ENCODE data around the gene CEBPA.

The CEBPA gene

GRCh38 chr19:33289261-33289660, 13.1 kb downstream of the CEBPA start:
- no peak overlapping the region for H3K4me3 ChIP-seq (ENCODE audit: low read depth, low read length, poor library complexity, severe bottlenecking)
- H3K79me2 ChIP-seq (ENCODE audit: insufficient read depth, low read length): no peaks in the 10 kb centered on the region
- H3K9me3 ChIP-seq (ENCODE audit: low read length): no peaks in the 10 kb centered on the region
- H3K27me3 ChIP-seq (ENCODE audit: insufficient read depth, low read length): peaks cover 13% of the 10 kb centered on the region; the same call in 1 of the 2 replicates
- no peak overlapping the region for H3K9ac ChIP-seq (ENCODE audit: low read length)
- no peak overlapping the region for H3K4me2 ChIP-seq (ENCODE audit: low read length)
- no peak overlapping the region for H3K27ac ChIP-seq (ENCODE audit: low read depth, low read length, poor library complexity, severe bottlenecking)
- no peaks in the 10 kb centered on the region for H3F3A ChIP-seq (ENCODE audit: insufficient read depth, low read length)
- TF ChIP-seq CTCF (IDR thresholded peaks at IDR 0.05; ENCODE audit: low read length): no peak
- no peak for TF ChIP-seq EZH2 (IDR thresholded peaks at IDR 0.05; ENCODE audit: borderline replicate concordance, low read length)
- no peaks in the 10 kb centered on the region for H3K4me1 ChIP-seq (ENCODE audit: insufficient read depth, low read length, severe bottlenecking)
- H2AFZ ChIP-seq (ENCODE audit: low read length): no peak overlapping the region
- H4K20me1 ChIP-seq (ENCODE audit: insufficient read depth, low read length): no peaks in the 10 kb centered on the region
- no peaks in the 10 kb centered on the region for H3K36me3 ChIP-seq (ENCODE audit: insufficient read depth, low read length)
- H3K9me2 ChIP-seq (ENCODE audit: low read depth, low read length): no peaks in the 10 kb centered on the region

- H3K9me2 ChIP-seq (ENCODE audit: low read depth, low read length): no peaks in the 10 kb centered on the region
- no peaks in the 10 kb centered on the region for H3K9me3 ChIP-seq (ENCODE audit: low read length)
- H3K27me3 ChIP-seq (ENCODE audit: insufficient read depth, low read length): peaks cover 11% of the 10 kb centered on the region; the same call in 1 of the 2 replicates
- no peaks in the 10 kb centered on the region for H3K79me2 ChIP-seq (ENCODE audit: insufficient read depth, low read length)
- H4K20me1 ChIP-seq (ENCODE audit: insufficient read depth, low read length): no peaks in the 10 kb centered on the region
- no peak overlapping the region for H3K27ac ChIP-seq (ENCODE audit: low read depth, low read length, poor library complexity, severe bottlenecking)
- H3K4me1 ChIP-seq (ENCODE audit: insufficient read depth, low read length, severe bottlenecking): no peaks in the 10 kb centered on the region
- no peaks in the 10 kb centered on the region for H3K36me3 ChIP-seq (ENCODE audit: insufficient read depth, low read length)
- H3K9ac ChIP-seq (ENCODE audit: low read length): no peak overlapping the region
- no peak overlapping the region for H3K4me2 ChIP-seq (ENCODE audit: low read length)
- H3F3A ChIP-seq (ENCODE audit: insufficient read depth, low read length): no peaks in the 10 kb centered on the region
- H2AFZ ChIP-seq (ENCODE audit: low read length): no peak overlapping the region
- TF ChIP-seq EZH2 (IDR thresholded peaks at IDR 0.05; ENCODE audit: borderline replicate concordance, low read length) (no peak), CTCF (IDR thresholded peaks at IDR 0.05; ENCODE audit: low read length) (no peak)
- no peak overlapping the region for H3K4me3 ChIP-seq (ENCODE audit: low read depth, low read length, poor library complexity, severe bottlenecking)
Measured at GRCh38 chr19:33288666-33289065, 13.7 kb downstream of the CEBPA start.

GRCh38 chr19:33287927-33288326, 14.4 kb downstream of the CEBPA start:
- no peaks in the 10 kb centered on the region for H3K79me2 ChIP-seq (ENCODE audit: insufficient read depth, low read length)
- H3K4me3 ChIP-seq (ENCODE audit: low read depth, low read length, poor library complexity, severe bottlenecking): no peak overlapping the region
- H4K20me1 ChIP-seq (ENCODE audit: insufficient read depth, low read length): no peaks in the 10 kb centered on the region
- H3K27ac ChIP-seq (ENCODE audit: low read depth, low read length, poor library complexity, severe bottlenecking): no peak overlapping the region
- no peak overlapping the region for H3K9ac ChIP-seq (ENCODE audit: low read length)
- no peaks in the 10 kb centered on the region for H3K9me2 ChIP-seq (ENCODE audit: low read depth, low read length)
- no peak overlapping the region for H3K4me2 ChIP-seq (ENCODE audit: low read length)
- no peaks in the 10 kb centered on the region for H3K4me1 ChIP-seq (ENCODE audit: insufficient read depth, low read length, severe bottlenecking)
- TF ChIP-seq CTCF (IDR thresholded peaks at IDR 0.05; ENCODE audit: low read length) (no peak), EZH2 (IDR thresholded peaks at IDR 0.05; ENCODE audit: borderline replicate concordance, low read length) (no peak)
- H2AFZ ChIP-seq (ENCODE audit: low read length): no peak overlapping the region
- peaks cover 8% of the 10 kb centered on the region; the same call in 1 of the 2 replicates for H3K27me3 ChIP-seq (ENCODE audit: insufficient read depth, low read length)
- H3F3A ChIP-seq (ENCODE audit: insufficient read depth, low read length): no peaks in the 10 kb centered on the region
- no peaks in the 10 kb centered on the region for H3K36me3 ChIP-seq (ENCODE audit: insufficient read depth, low read length)
- H3K9me3 ChIP-seq (ENCODE audit: low read length): no peaks in the 10 kb centered on the region

Data from OCI-LY1 (cell line).